ENCODE results near the gene ZNF853. TPM values are rescaled to one million over a fixed set of nuclear protein-coding genes. Genes with fewer than 3 reads are reported as not detected.
A peak's percentile ranks its signal among the peaks of the same experiment; 100 is the strongest.
"Not testable (repeated sequence)": the region's sequence is repeated elsewhere in the genome, so short reads cannot be mapped to it uniquely, and the experiment has no call there.

The ZNF853 gene
- total RNA-seq, 4 donors from 2014 or later: 0.61 to 9.3 (median 2.1) TPM

DNA sequence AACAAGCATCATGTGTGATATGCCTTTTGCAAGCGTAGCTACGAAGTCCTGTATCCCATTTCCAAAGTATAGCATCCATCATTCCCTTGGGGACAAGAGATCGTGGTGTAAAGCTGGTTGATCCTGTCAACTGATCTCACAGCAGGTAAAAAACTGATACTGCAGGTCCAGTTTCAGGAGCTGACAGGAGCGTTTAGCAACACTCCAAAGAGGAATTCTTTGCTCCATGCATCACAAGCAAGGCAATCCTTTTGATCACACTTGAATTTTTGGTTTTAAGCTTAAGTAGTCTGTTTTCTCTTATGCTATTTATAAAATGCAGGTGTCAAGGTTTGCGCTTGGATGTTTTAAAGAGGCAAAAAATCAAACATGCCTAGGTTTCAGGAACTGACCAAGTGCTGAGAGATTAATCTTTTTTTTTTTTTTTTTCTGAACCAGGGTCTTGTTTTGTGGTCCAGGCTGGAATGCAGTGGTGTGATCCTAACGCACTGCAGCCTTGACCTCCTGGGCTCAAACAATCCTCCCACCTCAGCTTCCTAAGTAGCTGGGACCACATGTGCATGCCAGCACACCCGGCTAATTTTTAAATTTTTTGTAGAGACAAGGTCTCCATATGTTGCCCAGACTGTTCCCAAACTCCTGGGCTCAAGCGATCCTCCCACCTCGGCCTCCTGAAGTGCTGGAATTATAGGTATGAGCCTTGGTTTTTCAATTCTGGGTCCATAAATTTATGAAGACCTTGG, 40.0 kb upstream of the ZNF853 start:
- H3K4me1 ChIP-seq: peaks cover 0 to 19% (median 10%) of the 10 kb centered on the region in 3 donors
- no peaks in the 10 kb centered on the region for H3K9me3 ChIP-seq
- WGBS, 2 donors: 76 to 80% methylated on average over 9 of the region's 9 CpGs
- H3K27ac ChIP-seq: no peak overlapping the region
- peaks cover 0 to 7% (median 1%) of the 10 kb centered on the region in 3 donors for H3K36me3 ChIP-seq
- DNase-seq: no peak
- intact Hi-C loops (cut with DNase I): no loop called here
- no peaks in the 10 kb centered on the region for H3K27me3 ChIP-seq
- TF ChIP-seq POLR2A (IDR thresholded peaks at IDR 0.05): no peak
- TF ChIP-seq, protein P1, sequence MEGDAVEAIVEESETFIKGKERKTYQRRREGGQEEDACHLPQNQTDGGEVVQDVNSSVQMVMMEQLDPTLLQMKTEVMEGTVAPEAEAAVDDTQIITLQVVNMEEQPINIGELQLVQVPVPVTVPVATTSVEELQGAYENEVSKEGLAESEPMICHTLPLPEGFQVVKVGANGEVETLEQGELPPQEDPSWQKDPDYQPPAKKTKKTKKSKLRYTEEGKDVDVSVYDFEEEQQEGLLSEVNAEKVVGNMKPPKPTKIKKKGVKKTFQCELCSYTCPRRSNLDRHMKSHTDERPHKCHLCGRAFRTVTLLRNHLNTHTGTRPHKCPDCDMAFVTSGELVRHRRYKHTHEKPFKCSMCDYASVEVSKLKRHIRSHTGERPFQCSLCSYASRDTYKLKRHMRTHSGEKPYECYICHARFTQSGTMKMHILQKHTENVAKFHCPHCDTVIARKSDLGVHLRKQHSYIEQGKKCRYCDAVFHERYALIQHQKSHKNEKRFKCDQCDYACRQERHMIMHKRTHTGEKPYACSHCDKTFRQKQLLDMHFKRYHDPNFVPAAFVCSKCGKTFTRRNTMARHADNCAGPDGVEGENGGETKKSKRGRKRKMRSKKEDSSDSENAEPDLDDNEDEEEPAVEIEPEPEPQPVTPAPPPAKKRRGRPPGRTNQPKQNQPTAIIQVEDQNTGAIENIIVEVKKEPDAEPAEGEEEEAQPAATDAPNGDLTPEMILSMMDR (IDR thresholded peaks at IDR 0.05): no peak
- H3K4me3 ChIP-seq: no peak overlapping the region

DNA sequence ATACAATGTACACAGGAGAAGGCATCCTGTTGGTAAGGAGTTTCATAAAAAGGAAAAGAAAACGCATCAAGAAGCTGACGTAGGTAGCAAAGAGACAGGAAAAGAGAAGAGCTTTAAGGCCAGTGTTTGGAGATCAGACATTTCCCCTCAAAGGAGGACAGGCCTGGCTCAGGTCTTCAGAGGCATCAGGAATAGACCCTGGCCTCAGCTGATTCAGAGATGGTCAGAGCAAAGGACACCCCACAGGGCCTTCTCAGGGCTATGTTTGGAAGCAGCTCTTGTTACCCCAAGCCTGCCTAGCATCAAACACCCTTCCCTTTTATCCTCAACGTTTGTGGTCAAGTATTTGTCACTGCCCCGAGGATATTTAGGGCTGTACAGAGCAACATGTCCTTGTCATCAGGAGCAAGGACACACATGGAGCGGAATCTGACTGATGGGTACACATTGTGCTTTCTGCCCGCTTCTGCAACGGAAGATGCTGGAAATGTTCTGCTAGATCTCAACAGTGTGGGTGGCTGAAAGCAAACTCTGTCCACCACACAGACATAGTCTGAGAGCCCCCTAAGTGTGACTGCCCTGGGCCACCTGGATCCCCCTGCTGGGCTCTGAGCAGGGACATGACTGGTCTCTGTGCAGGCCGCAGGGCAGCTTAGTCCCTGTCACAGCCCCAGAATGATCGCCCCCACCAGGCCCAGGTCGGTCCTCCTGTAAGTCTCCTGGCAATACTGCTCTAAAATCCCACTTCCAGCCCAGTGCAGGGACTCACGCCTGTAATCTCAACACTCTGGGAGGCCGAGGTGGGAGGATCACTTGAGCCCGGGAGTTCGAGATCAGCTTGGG, 39.2 kb upstream of the ZNF853 start:
- Histone ChIP-seq H3K36me3 (peaks cover 4 to 15% (median 7%) of the 10 kb centered on the region in 3 donors), H3K4me3 (peak overlapping the region in 3 of 4 donors; percentile 72 to 76 (median 76)), H3K27me3 (no peaks in the 10 kb centered on the region), H3K27ac (peak overlapping the region in 1 of 4 donors; percentile 95), H3K9me3 (no peaks in the 10 kb centered on the region), H3K4me1 (peaks cover 0 to 19% (median 10%) of the 10 kb centered on the region in 3 donors)
- WGBS, 2 donors: 68 to 85% methylated on average over 2 to 4 of the region's 14 CpGs
- intact Hi-C loops (cut with DNase I): no loop called here
- no peak for DNase-seq
- TF ChIP-seq, protein P1 (IDR thresholded peaks at IDR 0.05): no peak
- TF ChIP-seq POLR2A (IDR thresholded peaks at IDR 0.05): no peak

DNA sequence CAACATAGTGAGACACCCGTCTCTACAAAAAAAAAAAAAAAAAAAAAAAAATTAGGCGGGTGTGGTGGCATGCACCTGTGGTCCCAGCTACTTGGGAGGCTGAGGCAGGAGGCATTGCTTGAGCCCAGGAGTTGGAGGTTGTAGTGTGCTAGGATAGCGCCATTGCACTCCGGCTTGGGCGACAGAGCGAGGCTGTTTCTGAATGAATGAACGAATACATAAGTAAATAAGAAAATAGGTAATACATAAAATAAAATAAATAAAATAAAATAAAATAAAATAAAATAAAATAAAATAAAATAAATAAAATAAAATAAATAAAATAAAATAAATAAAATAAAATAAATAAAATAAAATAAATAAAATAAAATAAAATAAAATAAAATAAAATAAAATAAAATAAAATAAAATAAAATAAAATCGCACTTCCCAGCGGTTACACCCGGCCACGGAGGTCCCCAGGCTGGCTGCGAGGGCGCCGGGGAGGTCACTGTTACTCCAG, 38.5 kb upstream of the ZNF853 start:
- Histone ChIP-seq H3K36me3 (peaks cover 4 to 22% (median 7%) of the 10 kb centered on the region in 3 donors), H3K27ac (peak overlapping the region; percentile 91 to 95 (median 92)), H3K4me3 (peak overlapping the region; percentile 72 to 76 (median 76)), H3K4me1 (peaks cover 0 to 19% (median 10%) of the 10 kb centered on the region in 3 donors)
- H3K9me3 ChIP-seq; H3K27me3 ChIP-seq; intact Hi-C loops (cut with DNase I); DNase-seq: not testable (repeated sequence)
- 4 to 16% methylated on average over 12 to 14 of the region's 14 CpGs for WGBS, 2 donors

DNA sequence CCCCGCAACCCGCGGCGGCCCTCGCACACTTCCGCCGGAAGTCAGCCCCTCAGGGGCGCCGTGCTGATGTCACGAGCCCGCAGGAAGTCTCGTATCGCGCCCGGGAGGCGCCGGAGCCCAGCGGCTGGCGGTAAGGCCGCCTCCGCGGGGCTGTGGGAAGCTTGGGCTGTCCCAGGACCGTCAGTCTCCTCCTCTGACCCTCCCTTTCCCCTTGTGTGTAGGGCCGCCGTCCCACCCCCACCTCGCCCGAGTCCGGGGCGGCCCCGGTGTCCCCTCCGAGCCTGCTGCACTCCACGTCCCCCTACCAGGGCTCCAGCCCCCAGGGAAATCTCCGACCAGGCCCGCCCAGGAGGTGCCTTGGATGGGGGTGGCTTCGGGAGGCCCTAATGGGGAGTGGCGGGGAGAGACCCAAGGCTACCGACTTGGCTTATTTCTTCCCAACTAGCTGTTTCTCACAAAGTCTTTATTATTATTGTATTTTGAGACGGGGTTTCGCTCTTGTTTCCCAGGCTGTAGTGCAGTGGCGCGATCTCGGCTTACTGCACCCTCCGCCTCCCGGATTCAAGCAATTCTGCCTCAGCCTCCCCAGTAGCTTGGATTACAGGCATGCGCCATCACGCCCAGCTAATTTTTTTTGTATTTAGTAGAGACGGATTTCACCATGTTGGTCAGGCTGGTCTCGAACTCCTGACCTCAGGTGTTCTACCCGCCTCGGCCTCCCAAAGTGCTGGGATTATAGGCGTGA, 37.9 kb upstream of the ZNF853 start, which contains the start of gene ZDHHC4:
Gene ZDHHC4 (plus strand): TSS at position 86 of the 745 bp plus-strand sequence. CDS start 3,108 bp downstream, outside the sequence.
- Histone ChIP-seq H3K9me3 (no peaks in the 10 kb centered on the region), H3K4me1 (peaks cover 0 to 19% (median 10%) of the 10 kb centered on the region in 3 donors), H3K27me3 (no peaks in the 10 kb centered on the region), H3K27ac (peak within 1 kb of the TSS; percentile 91 to 95 (median 92)), H3K36me3 (peaks cover 7 to 28% (median 10%) of the 10 kb centered on the region in 3 donors), H3K4me3 (peak within 1 kb of the TSS; percentile 72 to 76 (median 76))
- peak; percentile 25 for DNase-seq
- TF ChIP-seq, protein P1 (IDR thresholded peaks at IDR 0.05): no peak
- TF ChIP-seq POLR2A (IDR thresholded peaks at IDR 0.05): peak in 3 of 4 donors; percentile 57 to 90 (median 87)
- 14 to 19% methylated on average over 29 to 40 of the region's 51 CpGs for WGBS, 2 donors
- intact Hi-C loops (cut with DNase I): no loop called here
